Right lobe of liver (tissue), 6 donors: ENCODE results near the gene RHOJ. TPM values are rescaled to one million over a fixed set of nuclear protein-coding genes. Genes with fewer than 3 reads are reported as not detected.

ENCODE experiments used
- ATAC-seq, 4 donors: fragments of 200-7000 bp; cut with Tn5 transposase; one replicate each; pipeline ENCODE4 v1.9.1; 2020; ENCODE audit warnings: mild to moderate bottlenecking in 4 of 4, moderate library complexity in 4 of 4
- DNase-seq, 3 donors: peaks; one replicate each; pipeline ENCODE4 v3.0.0-alpha.2; 2020
- H3K27ac ChIP-seq, 3 donors: fragments of 200-600 bp; one replicate each; pipeline ENCODE4 v1.8.0; 2022
- H3K27me3 ChIP-seq, 2 donors: fragments of 200-600 bp; one replicate each; pipeline ENCODE4 v1.8.0; 2022
- H3K36me3 ChIP-seq, 4 donors: fragments of 200-600 bp; sonication (generic) in 1 of 4; one replicate each; pipeline versions ENCODE4 v1.5.1 to v1.8.0; 2017 to 2022; ENCODE audit warnings: control low read depth in 1 of 4
- H3K4me1 ChIP-seq, 4 donors: fragments of 200-600 bp; sonication (generic) in 1 of 4; one replicate each; pipeline versions ENCODE4 v1.5.1 to v1.8.0; 2017 to 2022; ENCODE audit warnings: control low read depth in 1 of 4
- H3K4me3 ChIP-seq, 3 donors: fragments of 200-600 bp; one replicate each; pipeline ENCODE4 v1.8.0; 2022
- H3K9me3 ChIP-seq, 4 donors: fragments of 200-600 bp; sonication (generic) in 1 of 4; one replicate each; pipeline versions ENCODE4 v1.5.1 to v1.8.0; 2017 to 2022; ENCODE audit warnings: control low read depth in 1 of 4
- CTCF ChIP-seq, 4 donors: fragments of 200-600 bp in 3 of 4; fragments of 450-650 bp in 1 of 4; IDR thresholded peaks; one replicate each; pipeline versions ENCODE4 v1.5.1 to v1.8.0; 2016 to 2022; ENCODE audit warnings: antibody characterized with exemption in 4 of 4, mild to moderate bottlenecking in 2 of 4
- POLR2A ChIP-seq: fragments of 450-650 bp; IDR thresholded peaks from one replicate; pipeline ENCODE4 v1.6.1; 2017; ENCODE audit warnings: antibody characterized with exemption, mild to moderate bottlenecking
- WGBS: methylation state at CpG from one replicate; pipeline ENCODE4 v1.1.6; 2018; ENCODE audit warnings: low coverage, low lambda C conversion rate; ENCODE audit not compliant: insufficient coverage; ENCODE audit errors: missing lambda C conversion rate; 5-methylcytosine and 5-hydroxymethylcytosine counted together
- intact Hi-C, 2 donors: fragments of 100-400 bp; cut with DNase I; formaldehyde crosslinking; loops; one replicate each; pipeline versions ENCODE4 v1.11.2 to v1.14.1; 2022
- total RNA-seq, 6 experiments: library from RNA; depleted of rRNA in 2 of 6; stranded (reverse); fragments of >200 nt in 2 of 6; fragmentation: NEBNext Ultra II Directional in 3 of 6; extraction: Animal tissue kit (Norgen Biotek cat#: 25700) in 3 of 6; gene quantifications; one replicate each; pipeline versions ENCODE4 v1.1.0 to v1.2.4, GENCODE V29; 2016 to 2023
- donor health status: DM: no; HTN: yes; CAD: no.
- donor health status: DM: no; HTN: no; CAD: no.
- donor health status: DM: no; HTN: no; CAD: no.
- donor health status: DM: no; HTN: yes; CAD: no.
- donor health status: DM: no; HTN: yes; CAD: no.

The RHOJ gene
- total RNA-seq, 6 experiments from 2014 or later, result 1.7 to 6.0 (median 2.9) TPM

- Histone ChIP-seq H3K27ac (no peak overlapping the region), H3K36me3 (no peaks in the 10 kb centered on the region), H3K4me3 (no peak overlapping the region), H3K4me1 (no peaks in the 10 kb centered on the region), H3K27me3 (no peaks in the 10 kb centered on the region), H3K9me3 (no peaks in the 10 kb centered on the region)
- intact Hi-C loops, result no loop called here
- 44% methylated on average over 2 of the region's 2 CpGs for WGBS
- ATAC-seq, result no peak
- no peak for DNase-seq
- TF ChIP-seq CTCF (IDR thresholded peaks at IDR 0.05), result no peak
- no peak for TF ChIP-seq POLR2A
Observed at GRCh38 chr14:63249092-63249491, 44.8 kb downstream of the RHOJ start.

- intact Hi-C loops, result no loop called here
- DNase-seq (no peak), ATAC-seq (no peak)
- 23% methylated on average over 4 of the region's 4 CpGs for WGBS
- no peak overlapping the region for H3K4me3 ChIP-seq
- no peak for TF ChIP-seq CTCF (IDR thresholded peaks at IDR 0.05)
- no peak for TF ChIP-seq POLR2A
- no peaks in the 10 kb centered on the region for H3K9me3 ChIP-seq
- H3K27ac ChIP-seq, result no peak overlapping the region
- no peaks in the 10 kb centered on the region for H3K36me3 ChIP-seq
- H3K27me3 ChIP-seq, result no peaks in the 10 kb centered on the region
- H3K4me1 ChIP-seq, result no peaks in the 10 kb centered on the region
Observed at GRCh38 chr14:63257299-63257698, 53.1 kb downstream of the RHOJ start.

- Histone ChIP-seq H3K9me3 (no peaks in the 10 kb centered on the region), H3K4me3 (no peak overlapping the region), H3K36me3 (no peaks in the 10 kb centered on the region), H3K4me1 (no peaks in the 10 kb centered on the region), H3K27ac (no peak overlapping the region), H3K27me3 (no peaks in the 10 kb centered on the region)
- intact Hi-C loops, result no loop called here
- TF ChIP-seq CTCF (IDR thresholded peaks at IDR 0.05), result no peak
- WGBS, result 76% methylated on average over 2 of the region's 2 CpGs
- ATAC-seq, result no peak
- no peak for DNase-seq
Observed at GRCh38 chr14:63262446-63262845, 58.2 kb downstream of the RHOJ start.

DNA sequence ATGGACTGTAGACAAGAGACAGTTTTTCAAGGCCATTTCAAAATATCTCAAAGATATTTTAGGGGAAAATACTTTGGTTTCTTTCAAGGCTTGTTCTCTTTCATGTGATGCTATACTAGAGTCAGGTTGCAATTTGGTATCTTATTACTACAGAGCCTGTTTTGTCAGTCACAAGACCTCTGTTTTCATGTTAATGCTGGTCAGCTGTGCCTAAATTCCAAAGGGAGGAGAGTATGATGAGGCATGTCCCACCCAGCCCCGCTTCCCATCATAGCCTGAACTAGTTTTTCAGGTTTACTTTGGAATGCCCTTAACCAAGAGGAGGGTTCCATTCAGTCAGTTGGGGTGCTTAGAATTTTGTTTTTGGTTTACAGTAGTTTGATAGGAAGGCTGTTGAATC lies 61.9 kb downstream of the RHOJ start:
- 67% methylated on average over 1 of the region's 1 CpG for WGBS
- no peaks in the 10 kb centered on the region for H3K9me3 ChIP-seq
- ATAC-seq (no peak), DNase-seq (no peak)
- intact Hi-C loops, result no loop called here
- H3K27ac ChIP-seq, result no peak overlapping the region
- no peaks in the 10 kb centered on the region for H3K4me1 ChIP-seq
- H3K36me3 ChIP-seq, result no peaks in the 10 kb centered on the region
- TF ChIP-seq CTCF (IDR thresholded peaks at IDR 0.05), result no peak
- no peaks in the 10 kb centered on the region for H3K27me3 ChIP-seq
- H3K4me3 ChIP-seq, result no peak overlapping the region

- no peak for TF ChIP-seq POLR2A
- no peak for TF ChIP-seq CTCF (IDR thresholded peaks at IDR 0.05)
- Histone ChIP-seq H3K4me3 (no peak overlapping the region), H3K27me3 (no peaks in the 10 kb centered on the region), H3K36me3 (no peaks in the 10 kb centered on the region), H3K4me1 (no peaks in the 10 kb centered on the region), H3K9me3 (no peaks in the 10 kb centered on the region), H3K27ac (no peak overlapping the region)
- no peak for DNase-seq
- intact Hi-C loops, result no loop called here
- 64% methylated on average over 1 of the region's 3 CpGs for WGBS
- no peak for ATAC-seq
Observed at GRCh38 chr14:63267171-63267570, 62.9 kb downstream of the RHOJ start.
